Measurements from ENCODE around the gene WIPI1.

Gene WIPI1

GRCh38 chr17:68461122-68461539, 3.8 kb upstream of the WIPI1 start:
- DNase-seq (ENCODE audit: low read depth), result peak; percentile 22
- H3K4me3 ChIP-seq (ENCODE audit: low read length), result no peak overlapping the region
- TF ChIP-seq CTCF (IDR thresholded peaks at IDR 0.05; ENCODE audit: insufficient read depth, low read depth, low read length, missing control alignments), result no peak

- H3K4me3 ChIP-seq (ENCODE audit: low read length), result no peak overlapping the region
- no peak for DNase-seq (ENCODE audit: low read depth)
- no peak for TF ChIP-seq CTCF (IDR thresholded peaks at IDR 0.05; ENCODE audit: insufficient read depth, low read depth, low read length, missing control alignments)
These were observed 3.4 kb upstream of the WIPI1 start for GRCh38 chr17:68460715-68461114.

GRCh38 chr17:68460146-68460545, 2.9 kb upstream of the WIPI1 start:
- DNase-seq (ENCODE audit: low read depth), result no peak
- no peak overlapping the region for H3K4me3 ChIP-seq (ENCODE audit: low read length)
- no peak for TF ChIP-seq CTCF (IDR thresholded peaks at IDR 0.05; ENCODE audit: insufficient read depth, low read depth, low read length, missing control alignments)

GRCh38 chr17:68459037-68459639, 1.8 kb upstream of the WIPI1 start:
- no peak for DNase-seq (ENCODE audit: low read depth)
- H3K4me3 ChIP-seq (ENCODE audit: low read length), result no peak overlapping the region
- TF ChIP-seq CTCF (IDR thresholded peaks at IDR 0.05; ENCODE audit: insufficient read depth, low read depth, low read length, missing control alignments), result no peak

GRCh38 chr17:68458260-68459036, 1.2 kb upstream of the WIPI1 start:
- no peak for TF ChIP-seq CTCF (IDR thresholded peaks at IDR 0.05; ENCODE audit: insufficient read depth, low read depth, low read length, missing control alignments)
- DNase-seq (ENCODE audit: low read depth), result no peak
- H3K4me3 ChIP-seq (ENCODE audit: low read length), result peak overlapping the region; percentile 64

- DNase-seq (ENCODE audit: low read depth), result peak; percentile 99
- no peak for TF ChIP-seq CTCF (IDR thresholded peaks at IDR 0.05; ENCODE audit: insufficient read depth, low read depth, low read length, missing control alignments)
- peak overlapping the region; percentile 64 for H3K4me3 ChIP-seq (ENCODE audit: low read length)
These were observed 403 bp upstream of the WIPI1 start for GRCh38 chr17:68457539-68458259.
